H1 (cell line): ENCODE data around the gene PPAN. TPM values are rescaled to one million over a fixed set of nuclear protein-coding genes. Genes with fewer than 3 reads are reported as not detected.

ENCODE experiments used
- CTCF ChIA-PET: fragments of 300-600 bp; sonication (Branson Sonifier 250); formaldehyde crosslinking; loops from one replicate; lab custom pipeline; 2021; ENCODE audit not compliant: partially characterized antibody; lab: Charles Lee
- POLR2A ChIA-PET: fragments of 300-600 bp; sonication (Branson Sonifier 250); formaldehyde crosslinking; loops from one replicate; lab custom pipeline; 2021; ENCODE audit warnings: inconsistent platforms; ENCODE audit not compliant: partially characterized antibody; lab: Charles Lee
- DNase-seq, 2 experiments: peaks; one replicate each; pipeline versions ENCODE4 v3.0.0 to v3.0.0-alpha.2; 2010 to 2022; ENCODE audit warnings: low spot score in 2 of 2, low read depth in 1 of 2, mixed read lengths in 1 of 2
- FAIRE-seq: peaks from 2 replicates; lab custom pipeline; 2011; peaks lifted over from hg19 to GRCh38; lab: Jason Lieb, UNC
- H2AFZ ChIP-seq: 2 replicates; pipeline ENCODE4 v1.8.1; 2012; ENCODE audit warnings: low read length, inconsistent platforms
- H2AK5ac ChIP-seq: 2 replicates; pipeline ENCODE4 v1.6.1; 2013; ENCODE audit warnings: low read depth, low read length
- H2BK120ac ChIP-seq: replicated peaks from 2 replicates; pipeline ENCODE3; 2013; ENCODE audit warnings: low read depth, low read length, inconsistent platforms
- H2BK12ac ChIP-seq: 2 replicates; pipeline ENCODE4 v1.6.1; 2013; ENCODE audit warnings: low read depth, low read length
- H2BK15ac ChIP-seq: 2 replicates; pipeline ENCODE4 v1.6.1; 2013; ENCODE audit warnings: low read length
- H2BK20ac ChIP-seq: 2 replicates; pipeline ENCODE4 v1.6.1; 2013; ENCODE audit warnings: low read length
- H2BK5ac ChIP-seq: 2 replicates; pipeline ENCODE4 v1.6.1; 2013; ENCODE audit warnings: low read depth, low read length
- H3K14ac ChIP-seq: 2 replicates; pipeline ENCODE4 v1.6.1; 2013; ENCODE audit warnings: inconsistent platforms; ENCODE audit not compliant: insufficient read length
- H3K18ac ChIP-seq: 2 replicates; pipeline ENCODE4 v1.6.1; 2013; ENCODE audit warnings: low read length; ENCODE audit errors: extremely low read depth
- H3K23ac ChIP-seq: 2 replicates; pipeline ENCODE4 v1.6.1; 2013; ENCODE audit warnings: inconsistent platforms; ENCODE audit not compliant: insufficient read length
- H3K23me2 ChIP-seq: 2 replicates; pipeline ENCODE4 v1.6.1; 2013; ENCODE audit warnings: low read depth, low read length
- H3K27ac ChIP-seq: 2 replicates; pipeline ENCODE4 v1.6.1; 2011; ENCODE audit warnings: low read depth, low read length, inconsistent platforms
- H3K27me3 ChIP-seq, 4 experiments: replicated peaks in 1 of 4; 1 replicate in 1 of 4; 2 replicates in 3 of 4; pipeline versions ENCODE4 v1.6.1 to v1.8.1; 2011 to 2013; ENCODE audit warnings: low read length in 3 of 4, mild to moderate bottlenecking in 3 of 4, inconsistent platforms in 2 of 4, mixed read lengths in 2 of 4, moderate library complexity in 1 of 4; ENCODE audit not compliant: control insufficient read depth in 3 of 4, insufficient read depth in 3 of 4; ENCODE audit errors: extremely low read depth in 1 of 4
- H3K36me3 ChIP-seq, 4 experiments: 2 replicates each; pipeline versions ENCODE4 v1.6.1 to v1.8.1; 2011 to 2013; ENCODE audit warnings: mild to moderate bottlenecking in 4 of 4, low read length in 3 of 4, moderate library complexity in 2 of 4, control low read depth in 1 of 4, inconsistent platforms in 1 of 4; ENCODE audit not compliant: insufficient read depth in 4 of 4, control insufficient read depth in 2 of 4
- H3K4ac ChIP-seq: replicated peaks from 2 replicates; pipeline ENCODE3; 2013; ENCODE audit warnings: low read length, low read depth, mixed read lengths, inconsistent platforms; ENCODE audit not compliant: insufficient read length
- H3K4me1 ChIP-seq, 4 experiments: replicated peaks in 1 of 4; 1 replicate in 1 of 4; 2 replicates in 3 of 4; pipeline versions ENCODE4 v1.6.1 to v1.8.1; 2011 to 2013; ENCODE audit warnings: low read length in 3 of 4, inconsistent platforms in 2 of 4, mixed read lengths in 1 of 4; ENCODE audit not compliant: insufficient read depth in 4 of 4, control insufficient read depth in 3 of 4
- H3K4me2 ChIP-seq, 2 experiments: 2 replicates each; pipeline versions ENCODE4 v1.6.1 to v1.8.1; 2011 to 2013; ENCODE audit warnings: low read depth in 2 of 2, low read length in 2 of 2, control low read depth in 1 of 2, inconsistent platforms in 1 of 2, mild to moderate bottlenecking in 1 of 2; ENCODE audit not compliant: insufficient read depth in 1 of 2
- H3K4me3 ChIP-seq, 4 experiments: fragments of 200-600, 300-600 bp in 1 of 4; sonication (generic), shearing (Covaris generic), sonication (Bioruptor Twin) in 1 of 4; 2 replicates each; pipeline versions ENCODE4 v1.5.1 to v1.8.1; 2011 to 2016; ENCODE audit warnings: low read length in 4 of 4, low read depth in 3 of 4, control low read depth in 2 of 4, inconsistent platforms in 2 of 4, mild to moderate bottlenecking in 2 of 4, mixed read lengths in 1 of 4, moderate library complexity in 1 of 4; ENCODE audit not compliant: insufficient read depth in 2 of 4; ENCODE audit errors: extremely low read depth in 1 of 4
- H3K56ac ChIP-seq: replicated peaks from 2 replicates; pipeline ENCODE3; 2013; ENCODE audit warnings: low read depth, mild to moderate bottlenecking, mixed read lengths, low read length, inconsistent platforms; ENCODE audit not compliant: insufficient read length
- H3K79me1 ChIP-seq: 2 replicates; pipeline ENCODE4 v1.6.1; 2013; ENCODE audit warnings: low read depth, low read length, control low read depth
- H3K79me2 ChIP-seq, 2 experiments: 2 replicates each; pipeline versions ENCODE4 v1.6.1 to v1.8.1; 2012 to 2013; ENCODE audit warnings: low read length in 2 of 2, mild to moderate bottlenecking in 2 of 2, inconsistent platforms in 1 of 2; ENCODE audit not compliant: insufficient read depth in 2 of 2, control insufficient read depth in 1 of 2
- H3K9ac ChIP-seq, 4 experiments: replicated peaks in 1 of 4; 1 replicate in 1 of 4; 2 replicates in 3 of 4; pipeline versions ENCODE4 v1.6.1 to v1.8.1; 2011 to 2013; ENCODE audit warnings: low read depth in 3 of 4, low read length in 3 of 4, control low read depth in 2 of 4, mild to moderate bottlenecking in 2 of 4, moderate library complexity in 2 of 4, inconsistent platforms in 1 of 4; ENCODE audit errors: extremely low read depth in 1 of 4
- H3K9me3 ChIP-seq, 2 experiments: 2 replicates each; pipeline versions ENCODE4 v1.6.1 to v1.8.1; 2012 to 2013; ENCODE audit warnings: mild to moderate bottlenecking in 2 of 2, moderate library complexity in 2 of 2, control low read depth in 1 of 2, inconsistent platforms in 1 of 2, low read depth in 1 of 2, low read length in 1 of 2, mixed read lengths in 1 of 2; ENCODE audit not compliant: insufficient read depth in 2 of 2
- H4K20me1 ChIP-seq, 2 experiments: replicated peaks in 1 of 2; 2 replicates each; pipeline versions ENCODE3 to v1.8.1; 2011 to 2013; ENCODE audit warnings: inconsistent platforms in 2 of 2, low read length in 2 of 2, mild to moderate bottlenecking in 1 of 2; ENCODE audit not compliant: insufficient read depth in 2 of 2, control insufficient read depth in 1 of 2
- H4K5ac ChIP-seq: 2 replicates; pipeline ENCODE4 v1.6.1; 2013; ENCODE audit warnings: low read length, low read depth, mixed read lengths, inconsistent platforms; ENCODE audit not compliant: insufficient read length
- H4K8ac ChIP-seq: 2 replicates; pipeline ENCODE4 v1.8.0; 2013; ENCODE audit warnings: mild to moderate bottlenecking, moderate library complexity, low read length, inconsistent platforms; ENCODE audit not compliant: insufficient read depth; ENCODE audit errors: extremely low read depth
- H4K91ac ChIP-seq: replicated peaks from 2 replicates; pipeline ENCODE3; 2013; ENCODE audit warnings: low read length, mixed read lengths, inconsistent platforms; ENCODE audit not compliant: insufficient read length
- SIN3A ChIP-seq, 2 experiments: IDR thresholded peaks in 1 of 2; conservative IDR thresholded peaks in 1 of 2; 2 replicates each; pipeline ENCODE4 v1.6.1; 2011 to 2012; ENCODE audit warnings: low read length in 2 of 2, improper control_type of control experiment in 1 of 2, low read depth in 1 of 2, mild to moderate bottlenecking in 1 of 2
- USF2 ChIP-seq: IDR thresholded peaks from 2 replicates; pipeline ENCODE4 v1.6.1; 2011; ENCODE audit warnings: low read length, improper control_type of control experiment
- WGBS, 2 experiments: shearing (Covaris generic) in 1 of 2; methylation state at CpG; one replicate each; pipeline versions ENCODE4 v1.1.6 to v1.1.7; 2013 to 2015; ENCODE audit warnings: low lambda C conversion rate in 2 of 2, mixed read lengths in 2 of 2, inconsistent platforms in 1 of 2, low coverage in 1 of 2, missing lambda C conversion rate in 1 of 2; ENCODE audit not compliant: insufficient replicate concordance in 2 of 2, insufficient coverage in 1 of 2, insufficient read length in 1 of 2; ENCODE audit errors: extremely low coverage in 1 of 2, missing lambda C conversion rate in 1 of 2; 5-methylcytosine and 5-hydroxymethylcytosine counted together
- polyA plus RNA-seq, 7 experiments: library from polyadenylated mRNA; depleted of rRNA in 3 of 7; stranded (reverse) in 5 of 7; unstranded in 2 of 7; fragments of >200 nt in 5 of 7; fragments of 200-250 nt in 2 of 7; gene quantifications; 1 replicate in 5 of 7; 2 replicates in 1 of 7; 4 replicates in 1 of 7; pipeline versions ENCODE4 v1.2.1 to v1.2.3, GENCODE V29; 2011 to 2013; ENCODE audit warnings: missing spikeins in 2 of 7, mixed read lengths in 2 of 7
- total RNA-seq: library from RNA; stranded (reverse); fragmentation: NEBNext Ultra II Directional; extraction: Animal tissue kit (Norgen Biotek cat#: 25700); gene quantifications from 2 replicates; pipeline ENCODE4 v1.2.1, GENCODE V29; 2021

PPAN gene
- total and polyA plus RNA-seq, 2 of the 8 experiments (the other 6 are each of a cell fraction or from before 2014, with no cell fraction given) = 48.8 to 74.4 TPM

GRCh38 chr19:10061717-10062310 lies 44.3 kb upstream of the PPAN start:
- H3K79me2 ChIP-seq = no peaks in the 10 kb centered on the region

More at GRCh38 chr19:10061717-10062310, 44.3 kb upstream of the PPAN start:
- Histone ChIP-seq H4K91ac (no peak overlapping the region), H3K14ac (no peak overlapping the region), H2AFZ (no peak overlapping the region), H2BK20ac (no peak overlapping the region), H3K23me2 (no peaks in the 10 kb centered on the region; the same call in 1 of the 2 replicates), H3K4me3 (no peak overlapping the region), H4K20me1 (peaks cover 0 to 3% of the 10 kb centered on the region in 2 experiments), H2BK15ac (no peak overlapping the region), H4K8ac (no peak overlapping the region), H3K4ac (no peak overlapping the region), H3K18ac (no peak overlapping the region), H3K27ac (no peak overlapping the region), H2BK120ac (no peak overlapping the region), H2BK5ac (no peak overlapping the region), H3K23ac (no peak overlapping the region), H3K79me1 (no peaks in the 10 kb centered on the region), H3K56ac (no peak overlapping the region), H4K5ac (no peak overlapping the region), H3K27me3 (no peaks in the 10 kb centered on the region), H3K9me3 (no peaks in the 10 kb centered on the region), H3K36me3 (no peaks in the 10 kb centered on the region), H3K9ac (no peak overlapping the region), H2BK12ac (no peak overlapping the region), H2AK5ac (no peak overlapping the region), H3K4me1 (no peaks in the 10 kb centered on the region), H3K4me2 (no peak overlapping the region)
- no peak for FAIRE-seq
- CTCF ChIA-PET = interaction anchor here (1.0 to 1.8 kb wide), 4 partner anchors 34 to 61 kb away, joined by 3 to 4 read pairs (median 4); no protein-coding TSS in a partner anchor
- WGBS, 2 experiments = 69% methylated on average over 7 of the region's 21 CpGs; no CpG with 5 or more reads in 1 of the 2 experiments
- TF ChIP-seq USF2 (no peak), SIN3A (conservative IDR thresholded peaks at IDR 0.05 in 1 of 2, IDR thresholded peaks at IDR 0.05 in 1 of 2; ENCODE audit: low read depth in 1 of 2, low read length in 2 of 2) (peak; percentile 50 to 68; a peak in 1 of 4 replicates)
- no peak for DNase-seq
- POLR2A ChIA-PET = interaction anchor here (1.0 to 1.6 kb wide), 3 partner anchors 31 to 75 kb away, joined by 3 to 4 read pairs (median 3); no protein-coding TSS in a partner anchor
